ENCODE results near the gene TMEM178A. TPM values are rescaled to one million over a fixed set of nuclear protein-coding genes. Genes with fewer than 3 reads are reported as not detected.

The TMEM178A gene
- total RNA-seq, 1 donor from 2014 or later: 28.7 TPM

- Histone ChIP-seq H3K79me2 (ENCODE audit: insufficient read depth, low read length) (no peaks in the 10 kb centered on the region), H4K20me1 (ENCODE audit: insufficient read depth, low read length) (no peaks in the 10 kb centered on the region), H3K36me3 (ENCODE audit: insufficient read depth, low read length) (no peaks in the 10 kb centered on the region), H3K4me3 (ENCODE audit: insufficient read depth, low read depth, low read length) (no peak overlapping the region), H3K9me3 (ENCODE audit: insufficient read depth, low read depth, low read length) (peaks cover 3% of the 10 kb centered on the region), H3K27ac (ENCODE audit: low read depth, low read length) (peak overlapping the region; percentile 73), H3K9ac (ENCODE audit: low read length) (peak overlapping the region; percentile 15), H3K4me2 (ENCODE audit: low read length) (no peak overlapping the region), H3K4me1 (ENCODE audit: insufficient read depth, low read length) (peaks cover 14% of the 10 kb centered on the region), H3K27me3 (ENCODE audit: insufficient read depth, low read length) (no peaks in the 10 kb centered on the region), H2AFZ (ENCODE audit: low read depth, low read length) (no peak overlapping the region)
- no peak for TF ChIP-seq EZH2 (IDR thresholded peaks at IDR 0.05; ENCODE audit: insufficient read depth, low read length)
- TF ChIP-seq, protein P1, sequence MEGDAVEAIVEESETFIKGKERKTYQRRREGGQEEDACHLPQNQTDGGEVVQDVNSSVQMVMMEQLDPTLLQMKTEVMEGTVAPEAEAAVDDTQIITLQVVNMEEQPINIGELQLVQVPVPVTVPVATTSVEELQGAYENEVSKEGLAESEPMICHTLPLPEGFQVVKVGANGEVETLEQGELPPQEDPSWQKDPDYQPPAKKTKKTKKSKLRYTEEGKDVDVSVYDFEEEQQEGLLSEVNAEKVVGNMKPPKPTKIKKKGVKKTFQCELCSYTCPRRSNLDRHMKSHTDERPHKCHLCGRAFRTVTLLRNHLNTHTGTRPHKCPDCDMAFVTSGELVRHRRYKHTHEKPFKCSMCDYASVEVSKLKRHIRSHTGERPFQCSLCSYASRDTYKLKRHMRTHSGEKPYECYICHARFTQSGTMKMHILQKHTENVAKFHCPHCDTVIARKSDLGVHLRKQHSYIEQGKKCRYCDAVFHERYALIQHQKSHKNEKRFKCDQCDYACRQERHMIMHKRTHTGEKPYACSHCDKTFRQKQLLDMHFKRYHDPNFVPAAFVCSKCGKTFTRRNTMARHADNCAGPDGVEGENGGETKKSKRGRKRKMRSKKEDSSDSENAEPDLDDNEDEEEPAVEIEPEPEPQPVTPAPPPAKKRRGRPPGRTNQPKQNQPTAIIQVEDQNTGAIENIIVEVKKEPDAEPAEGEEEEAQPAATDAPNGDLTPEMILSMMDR (IDR thresholded peaks at IDR 0.05; ENCODE audit: insufficient read depth, low read depth, low read length): no peak
- no peaks in the 10 kb centered on the region for H3K27me3 Mint-ChIP-seq (ENCODE audit: low read depth, unreplicated experiment)
- peaks cover 23% of the 10 kb centered on the region for H3K9me3 Mint-ChIP-seq (ENCODE audit: unreplicated experiment)
- no peak for FAIRE-seq
- peak; percentile 30 for DNase-seq (ENCODE audit: low read depth)
- H3K27ac Mint-ChIP-seq (ENCODE audit: unreplicated experiment): peak overlapping the region; percentile 96
- peaks cover 13% of the 10 kb centered on the region for H3K36me3 Mint-ChIP-seq (ENCODE audit: low read depth, unreplicated experiment)
- no peak overlapping the region for H3K4me3 Mint-ChIP-seq (ENCODE audit: unreplicated experiment)
- peaks cover 26% of the 10 kb centered on the region for H3K4me1 Mint-ChIP-seq (ENCODE audit: low read depth, unreplicated experiment)
These were observed 31.7 kb downstream of the TMEM178A start for GRCh38 chr2:39697454-39697853.

- no peak for TF ChIP-seq EZH2 (IDR thresholded peaks at IDR 0.05; ENCODE audit: insufficient read depth, low read length)
- TF ChIP-seq, protein P1 (IDR thresholded peaks at IDR 0.05; ENCODE audit: insufficient read depth, low read depth, low read length): no peak
- Histone ChIP-seq H2AFZ (ENCODE audit: low read depth, low read length) (no peak overlapping the region), H3K27me3 (ENCODE audit: insufficient read depth, low read length) (no peaks in the 10 kb centered on the region), H3K9ac (ENCODE audit: low read length) (no peak overlapping the region), H3K36me3 (ENCODE audit: insufficient read depth, low read length) (no peaks in the 10 kb centered on the region), H4K20me1 (ENCODE audit: insufficient read depth, low read length) (no peaks in the 10 kb centered on the region), H3K4me1 (ENCODE audit: insufficient read depth, low read length) (peaks cover 6% of the 10 kb centered on the region), H3K4me2 (ENCODE audit: low read length) (no peak overlapping the region), H3K27ac (ENCODE audit: low read depth, low read length) (no peak overlapping the region), H3K9me3 (ENCODE audit: insufficient read depth, low read depth, low read length) (peaks cover 3% of the 10 kb centered on the region), H3K4me3 (ENCODE audit: insufficient read depth, low read depth, low read length) (no peak overlapping the region), H3K79me2 (ENCODE audit: insufficient read depth, low read length) (no peaks in the 10 kb centered on the region)
- DNase-seq (ENCODE audit: low read depth) (no peak), FAIRE-seq (no peak)
- Mint-ChIP-seq H3K4me1 (ENCODE audit: low read depth, unreplicated experiment) (peaks cover 14% of the 10 kb centered on the region), H3K9me3 (ENCODE audit: unreplicated experiment) (peaks cover 23% of the 10 kb centered on the region), H3K27ac (ENCODE audit: unreplicated experiment) (no peak overlapping the region), H3K27me3 (ENCODE audit: low read depth, unreplicated experiment) (no peaks in the 10 kb centered on the region), H3K36me3 (ENCODE audit: low read depth, unreplicated experiment) (peaks cover 21% of the 10 kb centered on the region), H3K4me3 (ENCODE audit: unreplicated experiment) (no peak overlapping the region)
These were observed 35.4 kb downstream of the TMEM178A start for GRCh38 chr2:39701137-39701536.

DNA sequence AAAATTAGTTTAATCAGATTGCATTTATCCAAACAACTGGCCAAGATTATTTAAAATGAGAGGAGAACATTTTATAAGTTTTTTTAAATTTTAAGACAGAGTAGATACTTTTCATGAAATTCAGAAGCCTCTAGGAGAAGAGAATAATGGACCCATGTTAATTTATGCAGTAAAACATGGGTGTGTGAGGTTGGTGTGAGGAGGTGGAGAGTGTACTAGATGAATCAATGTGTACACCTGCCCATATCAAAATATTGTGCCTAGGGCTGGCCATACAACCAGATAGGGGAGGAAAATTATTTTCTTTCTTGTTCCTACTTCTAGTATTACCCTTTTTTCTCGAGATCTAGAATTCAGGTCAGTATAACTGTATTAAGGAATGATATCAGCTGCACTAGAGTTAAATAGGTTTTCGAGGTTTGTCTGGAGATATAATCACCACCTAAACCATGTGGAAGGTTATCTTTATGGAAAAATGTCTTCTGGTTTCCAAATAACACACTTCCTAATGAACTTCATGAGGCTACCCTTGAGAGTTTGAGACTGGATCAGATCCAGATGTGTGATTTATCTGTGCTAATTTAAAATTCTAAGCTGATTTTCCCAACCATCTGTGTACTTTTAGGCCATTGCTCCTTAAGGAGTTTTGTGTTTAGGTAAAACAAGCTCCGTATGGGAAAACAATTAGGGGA, 37.6 kb downstream of the TMEM178A start:
- peaks cover 23% of the 10 kb centered on the region for H3K9me3 Mint-ChIP-seq (ENCODE audit: unreplicated experiment)
- peaks cover 3% of the 10 kb centered on the region for H3K9me3 ChIP-seq (ENCODE audit: insufficient read depth, low read depth, low read length)
- no peaks in the 10 kb centered on the region for H3K36me3 ChIP-seq (ENCODE audit: insufficient read depth, low read length)
- no peak overlapping the region for H2AFZ ChIP-seq (ENCODE audit: low read depth, low read length)
- no peaks in the 10 kb centered on the region for H3K4me1 Mint-ChIP-seq (ENCODE audit: low read depth, unreplicated experiment)
- TF ChIP-seq, protein P1 (IDR thresholded peaks at IDR 0.05; ENCODE audit: insufficient read depth, low read depth, low read length): no peak
- TF ChIP-seq EZH2 (IDR thresholded peaks at IDR 0.05; ENCODE audit: insufficient read depth, low read length): no peak
- no peak overlapping the region for H3K4me3 Mint-ChIP-seq (ENCODE audit: unreplicated experiment)
- H3K4me1 ChIP-seq (ENCODE audit: insufficient read depth, low read length): no peaks in the 10 kb centered on the region
- no peak for DNase-seq (ENCODE audit: low read depth)
- no peak overlapping the region for H3K4me2 ChIP-seq (ENCODE audit: low read length)
- peaks cover 31% of the 10 kb centered on the region for H3K36me3 Mint-ChIP-seq (ENCODE audit: low read depth, unreplicated experiment)
- H4K20me1 ChIP-seq (ENCODE audit: insufficient read depth, low read length): no peaks in the 10 kb centered on the region
- no peaks in the 10 kb centered on the region for H3K27me3 Mint-ChIP-seq (ENCODE audit: low read depth, unreplicated experiment)
- H3K27me3 ChIP-seq (ENCODE audit: insufficient read depth, low read length): no peaks in the 10 kb centered on the region
- no peak overlapping the region for H3K27ac ChIP-seq (ENCODE audit: low read depth, low read length)
- no peak overlapping the region for H3K9ac ChIP-seq (ENCODE audit: low read length)
- no peak overlapping the region for H3K4me3 ChIP-seq (ENCODE audit: insufficient read depth, low read depth, low read length)
- H3K79me2 ChIP-seq (ENCODE audit: insufficient read depth, low read length): no peaks in the 10 kb centered on the region
- no peak for FAIRE-seq
- H3K27ac Mint-ChIP-seq (ENCODE audit: unreplicated experiment): no peak overlapping the region
